ENCODE data around the gene UXS1. TPM values are rescaled to one million over a fixed set of nuclear protein-coding genes. Genes with fewer than 3 reads are reported as not detected.

UXS1 gene
- total RNA-seq, 2 donors from 2014 or later = 43.0 to 44.6 TPM

DNA sequence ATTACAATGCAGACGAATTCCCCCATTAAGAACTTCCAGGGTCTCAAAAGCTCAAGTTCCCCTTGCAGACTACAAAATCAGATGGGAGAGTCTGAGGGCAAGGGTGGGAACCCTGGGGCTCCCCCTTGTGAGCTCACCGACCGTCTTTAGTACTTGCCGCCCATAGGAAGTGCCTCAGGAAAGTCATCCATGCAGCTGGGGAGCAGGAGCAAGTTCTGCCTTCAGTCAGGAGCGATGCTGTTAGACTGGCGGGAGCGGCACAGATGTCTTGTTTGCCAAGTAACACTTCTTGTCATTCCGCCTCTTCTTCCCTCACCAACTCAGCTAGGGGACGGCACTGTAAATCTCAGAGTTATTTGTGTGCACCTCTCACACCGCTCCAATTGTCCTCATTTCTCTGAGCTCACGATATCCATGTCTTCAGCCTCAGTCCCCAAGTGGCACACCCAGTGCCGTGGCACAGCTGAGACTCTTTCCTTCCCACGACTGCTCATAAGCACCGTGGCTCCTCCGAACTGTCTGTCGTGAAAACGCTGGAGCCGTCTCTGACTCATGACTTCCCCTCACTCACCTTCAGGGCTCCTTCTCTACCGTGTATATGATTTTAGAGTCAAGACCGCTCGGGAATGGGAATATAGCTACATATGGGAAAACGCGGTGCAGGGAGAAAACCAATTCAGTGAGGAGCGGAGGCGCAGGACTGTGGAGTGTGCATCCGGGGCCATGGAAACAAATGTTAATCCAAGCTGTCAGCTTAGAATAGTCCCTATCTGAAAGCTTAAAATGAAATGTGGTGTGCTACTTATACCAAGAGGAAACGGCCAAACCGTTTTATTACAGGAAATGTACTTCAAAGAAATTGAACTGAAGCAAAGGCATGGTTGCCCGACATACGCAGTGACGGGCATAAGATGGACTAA is 34.0 kb downstream of the UXS1 start:
- Histone ChIP-seq H3K9ac (ENCODE audit: extremely low read depth, low read length, poor library complexity, severe bottlenecking) (no peak overlapping the region), H3K27ac (ENCODE audit: low read depth, low read length) (no peak overlapping the region), H3K4me3 (ENCODE audit: low read length) (no peak overlapping the region), H3K4me1 (ENCODE audit: control insufficient read depth, insufficient read depth, low read length) (no peaks in the 10 kb centered on the region), H3K9me3 (ENCODE audit: control insufficient read depth, low read length) (peaks cover 11% of the 10 kb centered on the region), H3K36me3 (ENCODE audit: control insufficient read depth, insufficient read depth, low read length) (peaks cover 35% of the 10 kb centered on the region), H3K27me3 (ENCODE audit: control insufficient read depth, insufficient read depth, low read length, poor library complexity, severe bottlenecking) (no peaks in the 10 kb centered on the region)
- no peaks in the 10 kb centered on the region for H3K27me3 Mint-ChIP-seq (ENCODE audit: insufficient read depth)
- no peak overlapping the region for H3K4me3 Mint-ChIP-seq
- H3K9me3 Mint-ChIP-seq = no peaks in the 10 kb centered on the region
- TF ChIP-seq, protein P1, sequence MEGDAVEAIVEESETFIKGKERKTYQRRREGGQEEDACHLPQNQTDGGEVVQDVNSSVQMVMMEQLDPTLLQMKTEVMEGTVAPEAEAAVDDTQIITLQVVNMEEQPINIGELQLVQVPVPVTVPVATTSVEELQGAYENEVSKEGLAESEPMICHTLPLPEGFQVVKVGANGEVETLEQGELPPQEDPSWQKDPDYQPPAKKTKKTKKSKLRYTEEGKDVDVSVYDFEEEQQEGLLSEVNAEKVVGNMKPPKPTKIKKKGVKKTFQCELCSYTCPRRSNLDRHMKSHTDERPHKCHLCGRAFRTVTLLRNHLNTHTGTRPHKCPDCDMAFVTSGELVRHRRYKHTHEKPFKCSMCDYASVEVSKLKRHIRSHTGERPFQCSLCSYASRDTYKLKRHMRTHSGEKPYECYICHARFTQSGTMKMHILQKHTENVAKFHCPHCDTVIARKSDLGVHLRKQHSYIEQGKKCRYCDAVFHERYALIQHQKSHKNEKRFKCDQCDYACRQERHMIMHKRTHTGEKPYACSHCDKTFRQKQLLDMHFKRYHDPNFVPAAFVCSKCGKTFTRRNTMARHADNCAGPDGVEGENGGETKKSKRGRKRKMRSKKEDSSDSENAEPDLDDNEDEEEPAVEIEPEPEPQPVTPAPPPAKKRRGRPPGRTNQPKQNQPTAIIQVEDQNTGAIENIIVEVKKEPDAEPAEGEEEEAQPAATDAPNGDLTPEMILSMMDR (conservative IDR thresholded peaks at IDR 0.05) = no peak
- H3K27ac Mint-ChIP-seq = no peak overlapping the region
- peaks cover 52% of the 10 kb centered on the region for H3K36me3 Mint-ChIP-seq (ENCODE audit: low read depth)
- DNase-seq = no peak
- 94 to 98% methylated on average over 26 to 31 of the region's 31 CpGs for WGBS, 2 experiments (ENCODE audit: insufficient coverage in 1 of 2, insufficient read length in 1 of 2)
- peaks cover 21% of the 10 kb centered on the region for H3K4me1 Mint-ChIP-seq

DNA sequence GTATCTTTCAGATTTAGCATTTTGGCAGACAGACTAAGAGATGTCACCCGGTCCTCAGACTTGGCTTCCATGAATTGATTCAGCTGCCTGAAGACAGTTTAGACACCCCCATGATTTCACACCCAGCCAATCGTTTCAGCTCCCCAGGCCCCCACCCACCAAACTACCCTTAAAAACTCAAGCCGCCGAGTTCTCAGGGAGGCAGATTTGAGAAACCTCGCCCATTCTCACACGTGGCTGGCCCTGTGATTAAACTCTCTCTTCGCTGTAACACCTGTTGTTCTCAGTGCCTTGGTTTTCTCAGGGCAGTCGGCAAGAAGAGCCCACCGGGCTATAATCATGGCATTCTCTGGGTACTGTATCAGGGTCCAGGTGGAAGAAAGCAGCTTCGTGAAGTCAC is 35.2 kb downstream of the UXS1 start:
- H3K4me1 Mint-ChIP-seq = peaks cover 9% of the 10 kb centered on the region
- 87 to 91% methylated on average over 7 to 10 of the region's 10 CpGs for WGBS, 2 experiments (ENCODE audit: insufficient coverage in 1 of 2, insufficient read length in 1 of 2)
- H3K36me3 Mint-ChIP-seq (ENCODE audit: low read depth) = peaks cover 65% of the 10 kb centered on the region

DNA sequence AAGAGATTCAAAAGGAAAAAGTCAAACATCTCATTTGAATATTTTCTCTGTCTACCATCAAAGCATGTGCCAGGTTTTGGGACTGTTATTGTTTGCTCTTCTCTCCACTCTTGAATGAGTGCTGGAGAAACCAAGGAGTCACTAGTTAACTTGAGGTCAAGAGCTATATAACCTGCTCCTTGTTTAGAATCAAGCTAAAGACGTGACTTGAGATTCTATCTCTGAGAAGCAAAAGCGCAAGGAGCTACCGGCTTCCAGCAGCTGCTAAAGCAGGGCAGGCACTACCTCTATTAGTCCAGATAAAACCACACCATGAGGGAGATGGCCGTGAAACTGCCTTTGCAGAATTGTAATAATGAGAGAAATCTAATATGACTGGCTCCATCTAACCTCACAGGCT is 36.0 kb downstream of the UXS1 start:
- TF ChIP-seq, protein P1 (conservative IDR thresholded peaks at IDR 0.05) = no peak
- no peaks in the 10 kb centered on the region for H3K27me3 Mint-ChIP-seq (ENCODE audit: insufficient read depth)

More for the DNA sequence above, 35.2 kb downstream of the UXS1 start:
- Histone ChIP-seq H3K9ac (ENCODE audit: extremely low read depth, low read length, poor library complexity, severe bottlenecking) (no peak overlapping the region), H3K9me3 (ENCODE audit: control insufficient read depth, low read length) (peaks cover 24% of the 10 kb centered on the region), H3K36me3 (ENCODE audit: control insufficient read depth, insufficient read depth, low read length) (peaks cover 47% of the 10 kb centered on the region), H3K4me3 (ENCODE audit: low read length) (no peak overlapping the region), H3K27ac (ENCODE audit: low read depth, low read length) (no peak overlapping the region), H3K4me1 (ENCODE audit: control insufficient read depth, insufficient read depth, low read length) (no peaks in the 10 kb centered on the region), H3K27me3 (ENCODE audit: control insufficient read depth, insufficient read depth, low read length, poor library complexity, severe bottlenecking) (no peaks in the 10 kb centered on the region)
- TF ChIP-seq, protein P1 (conservative IDR thresholded peaks at IDR 0.05) = no peak
- no peak overlapping the region for H3K4me3 Mint-ChIP-seq
- no peak for DNase-seq
- no peaks in the 10 kb centered on the region for H3K27me3 Mint-ChIP-seq (ENCODE audit: insufficient read depth)
- no peak overlapping the region for H3K27ac Mint-ChIP-seq
- no peaks in the 10 kb centered on the region for H3K9me3 Mint-ChIP-seq

More for the DNA sequence above, 36.0 kb downstream of the UXS1 start:
- Histone ChIP-seq H3K4me1 (ENCODE audit: control insufficient read depth, insufficient read depth, low read length) (no peaks in the 10 kb centered on the region), H3K27me3 (ENCODE audit: control insufficient read depth, insufficient read depth, low read length, poor library complexity, severe bottlenecking) (no peaks in the 10 kb centered on the region), H3K9ac (ENCODE audit: extremely low read depth, low read length, poor library complexity, severe bottlenecking) (no peak overlapping the region), H3K9me3 (ENCODE audit: control insufficient read depth, low read length) (peaks cover 28% of the 10 kb centered on the region), H3K27ac (ENCODE audit: low read depth, low read length) (no peak overlapping the region), H3K36me3 (ENCODE audit: control insufficient read depth, insufficient read depth, low read length) (peaks cover 48% of the 10 kb centered on the region), H3K4me3 (ENCODE audit: low read length) (no peak overlapping the region)
- H3K27ac Mint-ChIP-seq = no peak overlapping the region
- no peak overlapping the region for H3K4me3 Mint-ChIP-seq
- DNase-seq = no peak
- H3K4me1 Mint-ChIP-seq = peaks cover 8% of the 10 kb centered on the region
- peaks cover 72% of the 10 kb centered on the region for H3K36me3 Mint-ChIP-seq (ENCODE audit: low read depth)
- no peaks in the 10 kb centered on the region for H3K9me3 Mint-ChIP-seq
- 96 to 100% methylated on average over 2 to 4 of the region's 4 CpGs for WGBS, 2 experiments (ENCODE audit: insufficient coverage in 1 of 2, insufficient read length in 1 of 2)

All from endodermal cell (in vitro differentiated cells).